ENCODE measurements around the gene CCDC188. TPM values are rescaled to one million over a fixed set of nuclear protein-coding genes. Genes with fewer than 3 reads are reported as not detected.
"Not testable (repeated sequence)": the region's sequence is repeated elsewhere in the genome, so short reads cannot be mapped to it uniquely, and the experiment has no call there.

Gene CCDC188
- total RNA-seq, 1 experiment from 2014 or later = not detected

DNA sequence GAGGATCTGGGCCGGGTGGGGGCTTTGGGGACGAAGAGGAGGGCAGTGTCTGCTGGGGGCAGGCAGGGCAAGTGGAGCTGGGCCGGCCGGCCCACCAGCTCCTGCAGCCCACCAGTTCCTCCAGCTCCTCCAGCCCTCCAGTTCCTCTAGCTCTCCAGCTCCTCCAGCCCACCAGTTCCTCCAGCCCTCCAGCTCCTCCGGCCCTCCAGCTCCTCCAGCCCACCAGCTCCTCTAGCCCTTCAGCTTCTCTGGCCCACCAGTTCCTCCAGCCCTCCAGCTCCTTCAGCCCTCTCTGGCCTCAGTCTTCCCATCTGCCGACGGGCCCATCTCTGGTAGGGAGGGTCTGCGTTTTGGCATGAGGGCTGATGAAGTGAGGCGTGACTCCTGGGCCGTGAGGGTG, 9.2 kb upstream of the CCDC188 start:
- Mint-ChIP-seq H3K27ac (no peak overlapping the region), H3K36me3 (peaks cover 2% of the 10 kb centered on the region; the same call in 1 of the 2 replicates), H3K27me3 (ENCODE audit: low read depth) (no peaks in the 10 kb centered on the region), H3K4me1 (peaks cover 4% of the 10 kb centered on the region), H3K9me3 (peaks cover 4% of the 10 kb centered on the region), H3K4me3 (no peak overlapping the region)
- POLR2A ChIA-PET = no interaction called here
- CTCF ChIA-PET = interaction anchor here (0.6 to 2.7 kb wide), 15 partner anchors 8 to 258 kb away, joined by 3 to 50 read pairs (median 6); partner anchors contain the start of gene DGCR6L
- ATAC-seq (no peak), DNase-seq (ENCODE audit: low spot score) (no peak)
- TF ChIP-seq CREB1 (CRISPR knock-in tag; IDR thresholded peaks at IDR 0.05) (no peak), E2F4 (CRISPR knock-in tag; IDR thresholded peaks at IDR 0.05; ENCODE audit: borderline replicate concordance, low read depth) (no peak), E2F1 (CRISPR knock-in tag; IDR thresholded peaks at IDR 0.05) (no peak), ZNF138 (CRISPR knock-in tag; conservative IDR thresholded peaks at IDR 0.05) (no peak), SMAD3 (CRISPR knock-in tag; IDR thresholded peaks at IDR 0.05; ENCODE audit: borderline replicate concordance) (no peak), ZNF263 (CRISPR knock-in tag; IDR thresholded peaks at IDR 0.05; ENCODE audit: low read depth) (no peak), CREM (CRISPR knock-in tag; IDR thresholded peaks at IDR 0.05) (no peak), OVOL2 (CRISPR knock-in tag; IDR thresholded peaks at IDR 0.05; ENCODE audit: borderline replicate concordance) (no peak), FOXP4 (CRISPR knock-in tag; IDR thresholded peaks at IDR 0.05) (no peak), ZNF317 (CRISPR knock-in tag; IDR thresholded peaks at IDR 0.05; ENCODE audit: borderline replicate concordance, low read depth) (no peak), NFATC4 (CRISPR knock-in tag; IDR thresholded peaks at IDR 0.05) (no peak)
- TF ChIP-seq, protein P1, sequence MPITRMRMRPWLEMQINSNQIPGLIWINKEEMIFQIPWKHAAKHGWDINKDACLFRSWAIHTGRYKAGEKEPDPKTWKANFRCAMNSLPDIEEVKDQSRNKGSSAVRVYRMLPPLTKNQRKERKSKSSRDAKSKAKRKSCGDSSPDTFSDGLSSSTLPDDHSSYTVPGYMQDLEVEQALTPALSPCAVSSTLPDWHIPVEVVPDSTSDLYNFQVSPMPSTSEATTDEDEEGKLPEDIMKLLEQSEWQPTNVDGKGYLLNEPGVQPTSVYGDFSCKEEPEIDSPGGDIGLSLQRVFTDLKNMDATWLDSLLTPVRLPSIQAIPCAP (CRISPR knock-in tag; IDR thresholded peaks at IDR 0.05) = no peak
- TF ChIP-seq, protein P2, sequence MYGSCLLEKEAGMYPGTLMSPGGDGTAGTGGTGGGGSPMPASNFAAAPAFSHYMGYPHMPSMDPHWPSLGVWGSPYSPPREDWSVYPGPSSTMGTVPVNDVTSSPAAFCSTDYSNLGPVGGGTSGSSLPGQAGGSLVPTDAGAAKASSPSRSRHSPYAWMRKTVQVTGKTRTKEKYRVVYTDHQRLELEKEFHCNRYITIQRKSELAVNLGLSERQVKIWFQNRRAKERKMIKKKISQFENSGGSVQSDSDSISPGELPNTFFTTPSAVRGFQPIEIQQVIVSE (CRISPR knock-in tag; IDR thresholded peaks at IDR 0.05; ENCODE audit: borderline replicate concordance) = no peak
- TF ChIP-seq, protein P3, sequence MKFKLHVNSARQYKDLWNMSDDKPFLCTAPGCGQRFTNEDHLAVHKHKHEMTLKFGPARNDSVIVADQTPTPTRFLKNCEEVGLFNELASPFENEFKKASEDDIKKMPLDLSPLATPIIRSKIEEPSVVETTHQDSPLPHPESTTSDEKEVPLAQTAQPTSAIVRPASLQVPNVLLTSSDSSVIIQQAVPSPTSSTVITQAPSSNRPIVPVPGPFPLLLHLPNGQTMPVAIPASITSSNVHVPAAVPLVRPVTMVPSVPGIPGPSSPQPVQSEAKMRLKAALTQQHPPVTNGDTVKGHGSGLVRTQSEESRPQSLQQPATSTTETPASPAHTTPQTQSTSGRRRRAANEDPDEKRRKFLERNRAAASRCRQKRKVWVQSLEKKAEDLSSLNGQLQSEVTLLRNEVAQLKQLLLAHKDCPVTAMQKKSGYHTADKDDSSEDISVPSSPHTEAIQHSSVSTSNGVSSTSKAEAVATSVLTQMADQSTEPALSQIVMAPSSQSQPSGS (CRISPR knock-in tag; IDR thresholded peaks at IDR 0.05; ENCODE audit: borderline replicate concordance, low read depth) = no peak
- TF ChIP-seq, protein P4, sequence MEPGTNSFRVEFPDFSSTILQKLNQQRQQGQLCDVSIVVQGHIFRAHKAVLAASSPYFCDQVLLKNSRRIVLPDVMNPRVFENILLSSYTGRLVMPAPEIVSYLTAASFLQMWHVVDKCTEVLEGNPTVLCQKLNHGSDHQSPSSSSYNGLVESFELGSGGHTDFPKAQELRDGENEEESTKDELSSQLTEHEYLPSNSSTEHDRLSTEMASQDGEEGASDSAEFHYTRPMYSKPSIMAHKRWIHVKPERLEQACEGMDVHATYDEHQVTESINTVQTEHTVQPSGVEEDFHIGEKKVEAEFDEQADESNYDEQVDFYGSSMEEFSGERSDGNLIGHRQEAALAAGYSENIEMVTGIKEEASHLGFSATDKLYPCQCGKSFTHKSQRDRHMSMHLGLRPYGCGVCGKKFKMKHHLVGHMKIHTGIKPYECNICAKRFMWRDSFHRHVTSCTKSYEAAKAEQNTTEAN (CRISPR knock-in tag; IDR thresholded peaks at IDR 0.05) = no peak

DNA sequence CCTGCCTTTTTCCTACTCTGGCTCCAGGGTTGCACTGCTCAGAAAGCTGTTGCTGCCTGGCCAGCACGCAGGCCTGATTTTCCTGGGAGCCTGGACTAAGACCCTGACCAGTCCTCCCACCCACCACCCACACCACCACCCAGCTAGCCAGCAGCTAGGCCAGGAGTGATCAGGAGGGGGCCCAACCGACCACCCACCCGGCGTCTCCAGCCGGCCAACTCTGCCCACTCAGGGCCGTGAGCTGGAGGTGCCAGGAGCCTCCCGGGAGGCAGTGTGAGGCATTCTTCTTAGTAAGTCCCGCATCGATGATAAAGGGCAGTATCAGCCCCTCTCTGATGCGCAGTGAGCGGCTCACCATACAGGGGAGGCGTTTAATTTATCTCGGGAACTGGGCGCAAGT, 8.7 kb upstream of the CCDC188 start:
- H3K4me3 Mint-ChIP-seq; ATAC-seq; H3K27ac Mint-ChIP-seq; POLR2A ChIA-PET; H3K9me3 Mint-ChIP-seq; H3K4me1 Mint-ChIP-seq; DNase-seq (ENCODE audit: low spot score); H3K36me3 Mint-ChIP-seq; H3K27me3 Mint-ChIP-seq (ENCODE audit: low read depth): not testable (repeated sequence)
- CTCF ChIA-PET = interaction anchor here (0.6 to 2.7 kb wide), 19 partner anchors 9 to 259 kb away, joined by 3 to 50 read pairs (median 5); partner anchors contain the start of gene DGCR6L

Measured in WTC11 (cell line).